ENCODE results near the gene UBL4B.

UBL4B gene, protein sequence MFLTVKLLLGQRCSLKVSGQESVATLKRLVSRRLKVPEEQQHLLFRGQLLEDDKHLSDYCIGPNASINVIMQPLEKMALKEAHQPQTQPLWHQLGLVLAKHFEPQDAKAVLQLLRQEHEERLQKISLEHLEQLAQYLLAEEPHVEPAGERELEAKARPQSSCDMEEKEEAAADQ

DNA sequence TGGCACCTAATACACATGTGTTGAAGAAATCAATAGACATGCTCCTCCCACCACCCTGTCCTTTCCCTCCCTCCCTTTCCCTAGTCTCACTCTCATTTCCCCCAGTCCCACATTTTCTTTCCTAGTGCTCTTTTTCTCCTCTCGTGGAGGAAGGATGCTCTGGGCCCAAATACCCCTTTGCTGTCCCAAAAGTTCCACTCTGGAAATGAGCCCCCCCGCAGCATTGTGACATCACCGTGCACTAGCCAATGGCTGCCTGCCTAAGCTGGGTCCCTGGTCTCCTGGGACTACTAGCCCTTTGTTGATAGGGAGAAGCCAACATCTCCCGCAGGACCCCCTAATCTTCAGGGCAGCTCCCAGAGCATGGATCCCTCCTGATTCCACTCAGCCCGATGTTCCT, at the start of gene UBL4B:
Gene UBL4B, plus strand, starts transcription at position 301 of the 400 bp plus-strand sequence. Its CDS starts 92 bp downstream, at position 393.
- no peaks in the 10 kb centered on the region for H3K27me3 ChIP-seq (ENCODE audit: control insufficient read depth, insufficient read depth, low read length)
- H3K4me3 ChIP-seq (ENCODE audit: low read length): no peak within 1 kb of the TSS
- no peaks in the 10 kb centered on the region for H3K9me3 ChIP-seq (ENCODE audit: control insufficient read depth, insufficient read depth, low read length)
- no peak within 1 kb of the TSS for H3K27ac ChIP-seq (ENCODE audit: low read length)
- H3K36me3 ChIP-seq (ENCODE audit: control insufficient read depth, insufficient read depth, low read length): no peaks in the 10 kb centered on the region
- no peak for DNase-seq (ENCODE audit: low read depth, low spot score)
- no CpG with 5 or more reads among the region's 5 CpGs for WGBS (ENCODE audit: insufficient coverage, insufficient read length)
- H3K4me1 ChIP-seq (ENCODE audit: control insufficient read depth, insufficient read depth, low read length): no peaks in the 10 kb centered on the region

DNA sequence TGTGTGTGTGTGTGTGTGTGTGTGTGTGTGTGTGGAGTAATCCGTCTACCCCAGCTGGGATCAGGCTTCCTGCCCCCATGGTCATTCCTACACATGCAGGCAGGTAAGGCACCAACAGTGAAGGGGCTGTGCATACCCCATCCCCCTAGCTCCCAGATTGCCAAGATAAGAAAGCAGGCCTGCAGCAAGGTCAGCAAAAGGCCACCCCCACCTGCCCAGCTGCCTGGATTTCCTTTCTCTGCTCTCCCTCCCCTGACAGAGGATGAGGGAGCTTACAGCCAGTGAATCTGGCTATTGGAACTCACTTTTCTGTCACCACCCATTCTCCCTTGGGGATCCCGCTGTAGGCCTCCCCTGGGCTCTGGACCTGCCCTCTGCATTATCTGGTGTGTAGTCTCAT, 49.6 kb upstream of the UBL4B start:
- no peak overlapping the region for H3K4me3 ChIP-seq (ENCODE audit: low read length)
- peaks cover under 1% of the 10 kb centered on the region; the same call in 1 of the 2 replicates for H3K36me3 ChIP-seq (ENCODE audit: control insufficient read depth, insufficient read depth, low read length)
- WGBS (ENCODE audit: insufficient coverage, insufficient read length): no CpG with 5 or more reads among the region's 2 CpGs
- H3K27ac ChIP-seq (ENCODE audit: low read length): no peak overlapping the region
- H3K9me3 ChIP-seq (ENCODE audit: control insufficient read depth, insufficient read depth, low read length): no peaks in the 10 kb centered on the region
- H3K27me3 ChIP-seq (ENCODE audit: control insufficient read depth, insufficient read depth, low read length): peaks cover 18% of the 10 kb centered on the region
- no peak for DNase-seq (ENCODE audit: low read depth, low spot score)
- no peaks in the 10 kb centered on the region; the same call in 1 of the 2 replicates for H3K4me1 ChIP-seq (ENCODE audit: control insufficient read depth, insufficient read depth, low read length)

DNA sequence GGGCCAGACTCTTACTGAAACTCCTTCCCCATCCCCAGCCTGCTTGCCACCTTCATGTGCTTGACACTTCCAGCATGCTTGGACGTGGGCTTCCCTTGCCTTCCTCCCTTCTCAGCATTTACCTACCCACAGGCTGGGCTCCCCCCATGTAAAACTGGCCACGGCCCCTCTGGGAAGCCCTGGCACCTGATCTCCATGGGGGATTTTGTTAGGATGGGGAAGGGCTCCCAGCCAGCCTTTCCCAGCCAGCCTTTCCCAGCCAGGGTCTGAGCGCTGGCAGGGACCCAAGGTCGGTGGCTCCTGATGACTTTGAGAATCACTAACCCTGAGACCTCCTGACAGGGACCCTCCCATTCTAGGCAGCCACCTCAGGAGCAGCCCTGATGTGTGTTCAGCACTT, 48.5 kb upstream of the UBL4B start:
- no peak overlapping the region for H3K27ac ChIP-seq (ENCODE audit: low read length)

DNA sequence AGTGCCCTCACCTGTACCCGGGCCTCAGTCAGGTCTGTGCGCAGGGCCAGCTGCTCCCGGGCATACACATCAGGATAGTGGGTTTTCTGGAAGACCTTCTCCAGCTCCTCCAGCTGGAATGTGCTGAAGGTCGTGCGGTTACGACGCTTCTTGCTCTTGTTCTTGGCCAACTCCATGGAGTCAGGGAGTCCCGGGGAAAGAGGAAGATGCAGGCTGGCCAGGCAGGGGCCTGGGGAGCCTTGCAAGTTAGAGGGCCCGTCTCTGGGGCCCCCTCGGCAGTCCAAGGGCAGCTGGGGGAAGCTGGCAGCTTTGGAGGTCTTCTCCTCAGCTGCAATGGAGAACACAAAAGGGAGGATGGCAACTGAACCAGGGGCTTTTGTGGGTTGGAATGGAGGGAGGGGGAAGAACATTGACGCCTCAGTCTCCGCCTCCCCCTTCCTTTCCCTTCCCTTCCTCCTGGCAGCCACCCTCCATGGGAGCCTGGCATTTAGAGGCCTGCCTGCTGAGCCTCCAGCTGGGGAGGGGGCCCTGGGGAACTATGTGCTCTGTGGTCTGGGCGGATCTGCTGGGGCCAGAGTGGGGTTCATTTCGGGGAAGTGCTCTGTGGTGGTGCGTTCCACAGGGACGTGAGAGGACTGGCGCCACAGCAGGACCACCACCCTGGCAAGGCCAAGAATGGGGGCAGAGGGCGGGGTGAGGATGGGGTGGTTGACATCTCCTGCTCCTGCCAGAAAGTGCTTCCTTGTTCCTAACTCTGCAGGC, 47.5 kb upstream of the UBL4B start:
- no peak for DNase-seq (ENCODE audit: low read depth, low spot score)
- Histone ChIP-seq H3K36me3 (ENCODE audit: control insufficient read depth, insufficient read depth, low read length) (no peaks in the 10 kb centered on the region), H3K27ac (ENCODE audit: low read length) (no peak overlapping the region), H3K4me3 (ENCODE audit: low read length) (no peak overlapping the region), H3K27me3 (ENCODE audit: control insufficient read depth, insufficient read depth, low read length) (peaks cover 40% of the 10 kb centered on the region), H3K9me3 (ENCODE audit: control insufficient read depth, insufficient read depth, low read length) (no peaks in the 10 kb centered on the region), H3K4me1 (ENCODE audit: control insufficient read depth, insufficient read depth, low read length) (peaks cover 4% of the 10 kb centered on the region)
- no CpG with 5 or more reads among the region's 18 CpGs for WGBS (ENCODE audit: insufficient coverage, insufficient read length)

More for the DNA sequence above, 48.5 kb upstream of the UBL4B start:
- DNase-seq (ENCODE audit: low read depth, low spot score): no peak
- no peaks in the 10 kb centered on the region for H3K9me3 ChIP-seq (ENCODE audit: control insufficient read depth, insufficient read depth, low read length)
- no CpG with 5 or more reads among the region's 4 CpGs for WGBS (ENCODE audit: insufficient coverage, insufficient read length)
- no peaks in the 10 kb centered on the region; the same call in 1 of the 2 replicates for H3K36me3 ChIP-seq (ENCODE audit: control insufficient read depth, insufficient read depth, low read length)
- peaks cover 30% of the 10 kb centered on the region for H3K27me3 ChIP-seq (ENCODE audit: control insufficient read depth, insufficient read depth, low read length)
- no peaks in the 10 kb centered on the region; the same call in 1 of the 2 replicates for H3K4me1 ChIP-seq (ENCODE audit: control insufficient read depth, insufficient read depth, low read length)
- H3K4me3 ChIP-seq (ENCODE audit: low read length): no peak overlapping the region

DNA sequence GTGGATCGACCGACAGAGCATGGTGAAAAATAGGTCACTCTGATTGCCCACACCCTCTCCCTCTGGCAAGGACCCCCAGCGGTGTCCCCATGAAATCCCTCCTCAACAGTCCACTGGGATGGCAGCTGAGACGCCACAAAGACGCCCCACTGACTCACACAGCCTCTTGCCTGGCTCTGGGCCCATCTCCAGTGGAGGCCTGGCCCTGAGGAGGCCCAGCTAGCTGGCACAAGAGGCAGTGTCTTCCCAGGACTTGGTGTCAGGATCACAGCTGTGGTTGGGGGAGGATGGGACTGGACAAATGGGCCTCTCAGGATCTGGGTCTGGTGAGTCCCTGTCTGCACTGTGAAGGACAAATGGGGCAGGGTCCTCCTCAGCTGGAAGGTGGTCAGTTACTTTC, 46.4 kb upstream of the UBL4B start:
- no peaks in the 10 kb centered on the region for H3K9me3 ChIP-seq (ENCODE audit: control insufficient read depth, insufficient read depth, low read length)
- no peaks in the 10 kb centered on the region for H3K36me3 ChIP-seq (ENCODE audit: control insufficient read depth, insufficient read depth, low read length)
- no peak overlapping the region for H3K4me3 ChIP-seq (ENCODE audit: low read length)
- WGBS (ENCODE audit: insufficient coverage, insufficient read length): no CpG with 5 or more reads among the region's 5 CpGs
- peaks cover 49% of the 10 kb centered on the region for H3K27me3 ChIP-seq (ENCODE audit: control insufficient read depth, insufficient read depth, low read length)
- no peak for DNase-seq (ENCODE audit: low read depth, low spot score)
- H3K27ac ChIP-seq (ENCODE audit: low read length): no peak overlapping the region
- H3K4me1 ChIP-seq (ENCODE audit: control insufficient read depth, insufficient read depth, low read length): peaks cover 5% of the 10 kb centered on the region

DNA sequence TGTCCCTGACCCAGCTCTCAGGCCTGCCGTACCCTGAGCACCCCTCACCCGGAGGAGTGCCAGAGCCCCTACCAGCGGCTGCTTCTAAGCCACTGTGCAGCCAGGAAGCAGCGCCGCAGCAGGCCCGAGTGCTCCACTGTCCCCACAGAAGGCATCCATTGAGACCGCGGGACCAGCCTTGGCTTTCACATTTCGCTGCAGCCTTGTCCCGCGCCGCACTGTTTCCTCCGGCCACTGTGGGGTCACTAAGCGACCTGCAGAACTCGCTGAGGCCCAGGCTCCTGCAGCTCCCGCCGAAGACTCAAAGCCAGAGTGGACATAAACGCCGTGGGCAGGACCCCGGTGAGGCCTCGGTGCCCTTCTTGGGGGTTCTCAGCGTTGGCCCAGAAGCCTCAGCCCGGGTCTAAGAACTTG, 44.8 kb upstream of the UBL4B start:
- H3K4me3 ChIP-seq (ENCODE audit: low read length): no peak overlapping the region; the same call in 1 of the 2 replicates
- H3K27me3 ChIP-seq (ENCODE audit: control insufficient read depth, insufficient read depth, low read length): peaks cover 64% of the 10 kb centered on the region
- no CpG with 5 or more reads among the region's 23 CpGs for WGBS (ENCODE audit: insufficient coverage, insufficient read length)

DNA sequence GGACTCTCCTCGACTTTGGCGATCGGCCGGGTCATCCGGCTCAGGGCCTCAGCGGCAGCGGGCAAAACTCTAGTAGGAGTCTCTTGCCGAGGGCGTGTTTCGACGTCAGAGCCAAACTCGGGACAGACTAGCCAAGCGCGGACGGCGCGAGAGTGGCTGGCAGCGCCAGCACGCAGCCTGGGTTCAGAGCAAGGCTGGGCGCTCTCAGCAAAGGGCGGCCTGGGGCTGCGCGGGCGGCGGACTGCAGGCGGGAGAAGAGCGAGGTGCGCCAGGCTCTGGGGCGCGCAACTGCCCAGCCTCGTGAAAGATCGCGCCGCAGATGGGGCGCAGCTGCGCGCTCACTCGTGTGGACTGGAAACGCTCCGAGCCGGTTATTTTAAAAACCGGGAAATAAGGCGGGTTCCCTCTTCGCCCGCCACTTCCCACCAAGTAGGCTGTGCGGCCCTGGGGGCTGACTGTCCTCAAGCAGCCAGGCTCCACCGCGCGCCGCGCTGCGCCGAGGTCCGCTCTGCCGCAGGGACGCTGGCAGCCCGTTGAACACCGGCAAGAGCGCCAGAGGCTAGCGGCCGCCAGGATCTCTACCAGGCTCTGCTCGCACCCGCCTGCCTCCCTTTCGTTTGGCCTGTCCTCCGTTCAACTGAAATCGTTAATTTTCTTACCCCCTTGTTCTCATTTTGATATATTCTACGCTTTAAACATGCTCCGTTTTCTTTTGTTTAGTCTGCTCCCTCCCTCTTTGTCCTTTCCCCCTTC, 44.2 kb upstream of the UBL4B start:
- Histone ChIP-seq H3K4me1 (ENCODE audit: control insufficient read depth, insufficient read depth, low read length) (peaks cover 5% of the 10 kb centered on the region), H3K27ac (ENCODE audit: low read length) (no peak overlapping the region), H3K9me3 (ENCODE audit: control insufficient read depth, insufficient read depth, low read length) (no peaks in the 10 kb centered on the region), H3K27me3 (ENCODE audit: control insufficient read depth, insufficient read depth, low read length) (peaks cover 67% of the 10 kb centered on the region), H3K36me3 (ENCODE audit: control insufficient read depth, insufficient read depth, low read length) (no peaks in the 10 kb centered on the region), H3K4me3 (ENCODE audit: low read length) (peak overlapping the region; percentile 16; the same call in 1 of the 2 replicates)
- no peak for DNase-seq (ENCODE audit: low read depth, low spot score)
- WGBS (ENCODE audit: insufficient coverage, insufficient read length): no CpG with 5 or more reads among the region's 68 CpGs

More for the DNA sequence above, 44.8 kb upstream of the UBL4B start:
- H3K27ac ChIP-seq (ENCODE audit: low read length): no peak overlapping the region
- H3K4me1 ChIP-seq (ENCODE audit: control insufficient read depth, insufficient read depth, low read length): peaks cover 5% of the 10 kb centered on the region
- no peaks in the 10 kb centered on the region for H3K9me3 ChIP-seq (ENCODE audit: control insufficient read depth, insufficient read depth, low read length)
- DNase-seq (ENCODE audit: low read depth, low spot score): no peak
- no peaks in the 10 kb centered on the region for H3K36me3 ChIP-seq (ENCODE audit: control insufficient read depth, insufficient read depth, low read length)

DNA sequence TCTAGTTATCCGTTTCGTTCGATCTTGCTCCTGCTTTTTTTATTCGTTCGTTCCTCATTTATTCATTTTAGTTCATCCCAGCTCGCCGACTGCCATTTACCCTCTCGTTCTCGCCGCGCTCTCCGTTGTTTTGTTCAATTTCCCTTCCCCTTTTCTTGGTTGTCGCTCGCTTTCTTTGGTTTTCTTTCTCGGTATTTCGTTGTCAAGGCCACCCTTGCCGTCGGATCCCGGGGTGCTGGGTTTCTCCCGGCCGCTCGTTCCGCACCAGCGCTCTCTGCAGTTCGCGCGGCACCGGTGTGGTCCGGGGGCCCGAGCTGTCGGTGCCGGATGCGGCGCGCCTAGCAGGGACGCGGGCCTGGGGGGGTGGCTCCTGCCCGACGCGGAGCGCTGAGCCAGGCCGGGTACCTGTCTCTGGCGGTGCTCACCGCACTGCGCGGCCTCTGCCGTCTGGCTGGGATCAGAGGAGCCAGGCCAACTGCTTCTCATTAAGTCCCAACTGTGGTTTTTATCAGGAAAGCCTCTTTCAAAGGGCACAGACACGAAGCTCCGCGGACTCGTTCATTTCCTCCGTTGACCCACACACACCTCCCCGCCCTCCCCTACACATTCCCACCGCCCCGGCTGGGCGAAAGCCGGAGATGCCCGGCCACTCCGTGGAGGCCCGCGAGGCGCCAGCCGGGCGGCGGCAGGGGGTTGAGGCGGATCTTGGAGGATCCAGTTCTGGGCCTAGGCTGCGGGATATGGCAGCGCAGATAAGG, 43.4 kb upstream of the UBL4B start:
- no peaks in the 10 kb centered on the region for H3K9me3 ChIP-seq (ENCODE audit: control insufficient read depth, insufficient read depth, low read length)
- H3K4me1 ChIP-seq (ENCODE audit: control insufficient read depth, insufficient read depth, low read length): peaks cover 5% of the 10 kb centered on the region
- H3K27me3 ChIP-seq (ENCODE audit: control insufficient read depth, insufficient read depth, low read length): peaks cover 71% of the 10 kb centered on the region
- no peak overlapping the region for H3K27ac ChIP-seq (ENCODE audit: low read length)
- peak overlapping the region; percentile 1; the same call in 1 of the 2 replicates for H3K4me3 ChIP-seq (ENCODE audit: low read length)
- no CpG with 5 or more reads among the region's 68 CpGs for WGBS (ENCODE audit: insufficient coverage, insufficient read length)
- H3K36me3 ChIP-seq (ENCODE audit: control insufficient read depth, insufficient read depth, low read length): no peaks in the 10 kb centered on the region
- no peak for DNase-seq (ENCODE audit: low read depth, low spot score)

DNA sequence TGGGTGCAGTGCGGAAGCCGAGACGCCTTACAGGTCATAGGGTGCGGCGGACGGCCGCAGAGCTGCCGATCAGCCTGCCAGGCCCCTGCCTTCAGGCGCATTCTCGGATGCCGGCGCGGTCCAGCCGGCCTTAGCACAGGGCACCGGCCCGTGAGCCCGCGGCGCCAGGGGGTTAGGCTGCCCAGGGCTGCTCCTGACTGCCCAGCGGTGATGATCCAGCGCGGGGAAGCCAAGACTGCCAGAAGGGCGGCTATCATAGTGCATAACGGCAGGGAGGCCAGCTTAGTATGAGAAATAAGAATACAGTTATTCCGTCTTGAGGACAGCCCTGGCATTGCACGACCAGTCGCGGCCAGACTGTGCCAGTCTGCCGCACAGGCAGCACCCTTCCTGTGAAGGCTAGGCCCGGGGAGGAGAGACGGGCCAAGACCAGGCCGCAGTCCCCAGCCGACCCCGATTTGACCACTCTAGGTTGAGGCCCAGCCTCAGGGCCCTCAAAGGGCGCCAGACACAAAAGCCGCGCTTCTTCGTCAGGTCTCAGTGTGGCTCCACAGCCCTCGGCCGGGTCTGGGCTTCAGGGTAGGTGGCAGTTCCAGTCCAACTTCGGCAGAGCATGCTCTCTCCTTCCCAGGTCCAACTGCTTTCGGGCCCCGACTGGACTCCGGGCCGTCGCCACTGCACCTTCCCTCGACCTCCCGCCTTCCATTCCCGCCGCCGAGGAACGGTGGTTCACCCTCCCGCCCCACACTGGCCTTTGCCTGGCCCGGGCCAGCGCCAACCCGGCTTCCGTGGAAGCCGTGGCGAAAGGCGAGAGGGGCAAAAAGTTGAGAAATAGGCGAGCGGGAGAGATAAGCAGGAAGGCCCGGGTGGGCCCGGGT, 42.6 kb upstream of the UBL4B start:
- Histone ChIP-seq H3K9me3 (ENCODE audit: control insufficient read depth, insufficient read depth, low read length) (no peaks in the 10 kb centered on the region), H3K27me3 (ENCODE audit: control insufficient read depth, insufficient read depth, low read length) (peaks cover 75% of the 10 kb centered on the region), H3K36me3 (ENCODE audit: control insufficient read depth, insufficient read depth, low read length) (no peaks in the 10 kb centered on the region), H3K4me3 (ENCODE audit: low read length) (peak overlapping the region; percentile 37; the same call in 1 of the 2 replicates), H3K4me1 (ENCODE audit: control insufficient read depth, insufficient read depth, low read length) (peaks cover 5% of the 10 kb centered on the region), H3K27ac (ENCODE audit: low read length) (no peak overlapping the region)
- WGBS (ENCODE audit: insufficient coverage, insufficient read length): no CpG with 5 or more reads among the region's 64 CpGs
- DNase-seq (ENCODE audit: low read depth, low spot score): no peak

All from iPS DF 6.9 (cell line).